K562 (cell line): ENCODE measurements around the gene DDT. TPM values are rescaled to one million over a fixed set of nuclear protein-coding genes. Genes with fewer than 3 reads are reported as not detected.
A peak's percentile ranks its signal among the peaks of the same experiment; 100 is the strongest.

Experiments
- ATAC-seq: fragments of 200-7000 bp; cut with Tn5 transposase; 3 replicates; pipeline ENCODE4 v1.9.1; 2020; ENCODE audit warnings: moderate library complexity
- BruUV-seq: library from RNA; stranded (reverse); fragments of 400-500 nt; replicated peaks from 2 replicates; lab custom pipeline; 2021; lab: Mats Ljungman, UMichigan
- CTCF ChIA-PET: fragments of 300-600 bp; formaldehyde crosslinking; extraction: SDS; loops from one replicate; lab custom pipeline; 2021; ENCODE audit warnings: low intra/inter-chr PET ratio; lab: Yijun Ruan, JAX
- POLR2A ChIA-PET: fragments of 300-600, 350-650 bp; sonication (Branson Sonifier 250); formaldehyde crosslinking; extraction: SDS; loops from one replicate; lab custom pipeline; 2021; ENCODE audit warnings: antibody characterized with exemption, inconsistent platforms; lab: Yijun Ruan, JAX
- DNase-seq, 4 experiments: peaks; one replicate each; pipeline versions ENCODE4 v3.0.0 to v3.0.0-alpha.2; 2011 to 2018; ENCODE audit warnings: low spot score in 3 of 4, mixed read lengths in 3 of 4; ENCODE audit errors: extremely low read depth in 1 of 4
- FAIRE-seq: peaks from 2 replicates; lab custom pipeline; 2011; peaks lifted over from hg19 to GRCh38; lab: Jason Lieb, UNC
- H2AFZ ChIP-seq: 2 replicates; pipeline ENCODE4 v1.6.0; 2011; ENCODE audit warnings: low read depth, low read length, control low read depth, inconsistent platforms
- H3K27ac ChIP-seq: fragments of 200-600 bp; 3 replicates; pipeline ENCODE4 v1.8.0; 2011; ENCODE audit warnings: low read depth, mild to moderate bottlenecking, control low read depth, inconsistent platforms, low read length, moderate library complexity, mixed read lengths; ENCODE audit errors: extremely low read depth
- H3K27me3 ChIP-seq, 2 experiments: fragments of 300-600 bp in 1 of 2; 2 replicates in 1 of 2; 3 replicates in 1 of 2; pipeline versions ENCODE4 v1.6.0 to v1.8.0; 2011; ENCODE audit warnings: inconsistent platforms in 2 of 2, low read length in 2 of 2, mild to moderate bottlenecking in 1 of 2, mixed read lengths in 1 of 2, moderate library complexity in 1 of 2; ENCODE audit not compliant: control insufficient read depth in 2 of 2, insufficient read depth in 2 of 2
- H3K36me3 ChIP-seq: fragments of 300-600 bp; 3 replicates; pipeline ENCODE4 v1.8.0; 2011; ENCODE audit warnings: mild to moderate bottlenecking, low read length, inconsistent platforms; ENCODE audit not compliant: control insufficient read depth, insufficient read depth
- H3K4me1 ChIP-seq, 2 experiments: fragments of 200-600 bp in 1 of 2; replicated peaks in 1 of 2; 2 replicates in 1 of 2; 3 replicates in 1 of 2; pipeline versions ENCODE4 v1.5.1 to v1.8.0; 2011; ENCODE audit warnings: inconsistent platforms in 2 of 2, low read length in 2 of 2, mild to moderate bottlenecking in 1 of 2, mixed read lengths in 1 of 2, moderate library complexity in 1 of 2; ENCODE audit not compliant: control insufficient read depth in 2 of 2, insufficient read depth in 2 of 2
- H3K4me2 ChIP-seq: 2 replicates; pipeline ENCODE4 v1.6.1; 2011; ENCODE audit warnings: low read length, control low read depth, inconsistent platforms, mixed read lengths; ENCODE audit not compliant: insufficient read depth
- H3K4me3 ChIP-seq: fragments of 200-600 bp; sonication (generic), shearing (Covaris generic); 2 replicates; pipeline ENCODE4 v1.5.1; 2016; ENCODE audit warnings: control low read depth, inconsistent platforms
- H3K79me2 ChIP-seq: fragments of 200-600 bp; 3 replicates; pipeline ENCODE4 v1.8.0; 2011; ENCODE audit warnings: low read length, inconsistent platforms; ENCODE audit not compliant: control insufficient read depth, insufficient read depth
- H3K9ac ChIP-seq, 2 experiments: 2 replicates each; pipeline versions ENCODE4 v1.6.0 to v1.6.1; 2011; ENCODE audit warnings: low read depth in 2 of 2, low read length in 2 of 2, control low read depth in 1 of 2, inconsistent platforms in 1 of 2, mild to moderate bottlenecking in 1 of 2, mixed read lengths in 1 of 2; ENCODE audit not compliant: insufficient read depth in 1 of 2
- H3K9me1 ChIP-seq: one replicate; pipeline ENCODE4 v1.6.0; 2011; ENCODE audit warnings: inconsistent platforms, mild to moderate bottlenecking, low read length, moderate library complexity; ENCODE audit not compliant: control insufficient read depth, insufficient read depth
- H3K9me3 ChIP-seq: replicated peaks from 2 replicates; pipeline ENCODE4 v1.5.1; 2011; ENCODE audit warnings: low read depth, low read length, inconsistent platforms; ENCODE audit not compliant: control insufficient read depth, insufficient read depth
- H4K20me1 ChIP-seq: replicated peaks from 2 replicates; pipeline ENCODE4 v1.6.1; 2011; ENCODE audit warnings: low read length, inconsistent platforms, mixed read lengths; ENCODE audit not compliant: control insufficient read depth, insufficient read depth
- CBX3 ChIP-seq, 2 experiments: IDR thresholded peaks; 1 replicate in 1 of 2; 2 replicates in 1 of 2; pipeline ENCODE4 v1.6.1; 2012; ENCODE audit warnings: inconsistent platforms in 2 of 2, low read length in 2 of 2, borderline replicate concordance in 1 of 2, control low read depth in 1 of 2
- CBX5 ChIP-seq: IDR thresholded peaks from 2 replicates; pipeline ENCODE4 v1.6.1; 2014; ENCODE audit warnings: low read depth, borderline replicate concordance
- E2F3 ChIP-seq: fragments of 250-450 bp; sonication (Bioruptor Pico); IDR thresholded peaks from 2 replicates; pipeline ENCODE4 v1.4.0; 2020; ENCODE audit warnings: mild to moderate bottlenecking
- RBM25 ChIP-seq: fragments of 200-400 bp; formaldehyde crosslinking; IDR thresholded peaks from 2 replicates; pipeline ENCODE4 v1.6.1; 2018; ENCODE audit warnings: low read length, low read depth, moderate library complexity; ENCODE audit not compliant: severe bottlenecking
- TRIM28 ChIP-seq: fragments of 450-650 bp; IDR thresholded peaks from 2 replicates; pipeline ENCODE4 v1.6.1; 2017
- ZNF280A ChIP-seq: fragments of 450-650 bp; IDR thresholded peaks from 2 replicates; pipeline ENCODE4 v1.6.1; 2018; ENCODE audit warnings: mild to moderate bottlenecking, low read depth; ENCODE audit not compliant: partially characterized antibody
- WGBS: fragments of 100-300 bp; shearing (Covaris generic); methylation state at CpG from one replicate; pipeline ENCODE4 v1.1.6; 2016; ENCODE audit warnings: low coverage, mixed read lengths; ENCODE audit not compliant: insufficient coverage; ENCODE audit errors: missing lambda C conversion rate; 5-methylcytosine and 5-hydroxymethylcytosine counted together
- in situ Hi-C: fragments of 300-500 bp; cut with MboI; formaldehyde crosslinking; loops from 4 replicates; pipeline ENCODE4 v1.15.0; 2018; ENCODE audit warnings: inconsistent platforms, mixed read lengths
- intact Hi-C: fragments of 100-400 bp; cut with micrococcal nuclease; formaldehyde crosslinking; loops from 2 replicates; pipeline ENCODE4 v1.14.2; 2022
- polyA plus RNA-seq, 8 experiments: library from polyadenylated mRNA; depleted of rRNA in 4 of 8; stranded (reverse) in 5 of 8; unstranded in 3 of 8; fragments of >200 nt; fragmentation: Nextera tagmentation in 2 of 8; fragmentation: Illumina TruSeq in 1 of 8; extraction: Ambion mirVana in 2 of 8; extraction: Trizol in 1 of 8; gene quantifications; 2 replicates each; pipeline versions ENCODE4 v1.2.1 to v1.2.3, GENCODE V29; 2011 to 2014; ENCODE audit warnings: inconsistent platforms in 1 of 8, missing spikeins in 1 of 8
- total RNA-seq, 7 experiments: library from RNA; depleted of rRNA in 6 of 7; stranded (reverse); fragments of >200 nt in 6 of 7; fragmentation: Illumina TruSeq in 2 of 7; extraction: Trizol in 2 of 7; gene quantifications; 2 replicates each; pipeline versions ENCODE4 v1.2.1 to v1.2.3, GENCODE V29; 2011 to 2021; ENCODE audit warnings: low replicate concordance in 1 of 7

Gene DDT
- total and polyA plus RNA-seq, 9 of the 15 experiments (the other 6 are each of a cell fraction or from before 2014, with no cell fraction given) = 24.0 to 209 (median 63.2) TPM

GRCh38 chr22:23925020-23925606, 49.1 kb downstream of the DDT start:
- Histone ChIP-seq H3K9me1 (no peaks in the 10 kb centered on the region), H3K4me1 (no peaks in the 10 kb centered on the region), H3K9ac (no peak overlapping the region), H3K4me3 (no peak overlapping the region), H4K20me1 (no peaks in the 10 kb centered on the region), H3K27ac (no peak overlapping the region), H3K27me3 (no peaks in the 10 kb centered on the region), H3K9me3 (peaks cover 3% of the 10 kb centered on the region), H2AFZ (no peak overlapping the region), H3K4me2 (no peak overlapping the region), H3K36me3 (peaks cover 54% of the 10 kb centered on the region; the same call in 2 of the 3 replicates), H3K79me2 (no peaks in the 10 kb centered on the region)
- BruUV-seq = no TSS peak
- in situ Hi-C loops = loop anchor here (5.0 kb wide), 1 partner anchor 42 kb away; the partner anchor contains the start of gene DDTL
- ChIA-PET POLR2A (no interaction called here), CTCF (no interaction called here)
- 92% methylated on average over 4 of the region's 6 CpGs for WGBS
- intact Hi-C loops = no loop called here
- FAIRE-seq (no peak), ATAC-seq (no peak), DNase-seq (peak in 2 of 4 experiments; percentile 0 to 1)
- TF ChIP-seq ZNF280A (peak; percentile 86), E2F3 (CRISPR knock-in tag) (no peak), RBM25 (no peak), CBX5 (peak; percentile 80; the same call in 1 of the 2 replicates), CBX3 (IDR thresholded peaks at IDR 0.05; ENCODE audit: borderline replicate concordance in 1 of 2, low read length in 2 of 2) (peak in 1 of 2 experiments; percentile 90; a peak in 2 of 3 replicates), TRIM28 (0 out of 2 replicates have a peak, but pooled peaks have one; percentile 48)
